ENCODE measurements around the gene PLXNB3. TPM values are rescaled to one million over a fixed set of nuclear protein-coding genes. Genes with fewer than 3 reads are reported as not detected.
A peak's percentile ranks its signal among the peaks of the same experiment; 100 is the strongest.

PLXNB3 gene
- total and polyA plus RNA-seq, 2 of the 13 experiments (the other 11 are each of a cell fraction or from before 2014, with no cell fraction given) = 3.0 to 6.9 TPM

DNA sequence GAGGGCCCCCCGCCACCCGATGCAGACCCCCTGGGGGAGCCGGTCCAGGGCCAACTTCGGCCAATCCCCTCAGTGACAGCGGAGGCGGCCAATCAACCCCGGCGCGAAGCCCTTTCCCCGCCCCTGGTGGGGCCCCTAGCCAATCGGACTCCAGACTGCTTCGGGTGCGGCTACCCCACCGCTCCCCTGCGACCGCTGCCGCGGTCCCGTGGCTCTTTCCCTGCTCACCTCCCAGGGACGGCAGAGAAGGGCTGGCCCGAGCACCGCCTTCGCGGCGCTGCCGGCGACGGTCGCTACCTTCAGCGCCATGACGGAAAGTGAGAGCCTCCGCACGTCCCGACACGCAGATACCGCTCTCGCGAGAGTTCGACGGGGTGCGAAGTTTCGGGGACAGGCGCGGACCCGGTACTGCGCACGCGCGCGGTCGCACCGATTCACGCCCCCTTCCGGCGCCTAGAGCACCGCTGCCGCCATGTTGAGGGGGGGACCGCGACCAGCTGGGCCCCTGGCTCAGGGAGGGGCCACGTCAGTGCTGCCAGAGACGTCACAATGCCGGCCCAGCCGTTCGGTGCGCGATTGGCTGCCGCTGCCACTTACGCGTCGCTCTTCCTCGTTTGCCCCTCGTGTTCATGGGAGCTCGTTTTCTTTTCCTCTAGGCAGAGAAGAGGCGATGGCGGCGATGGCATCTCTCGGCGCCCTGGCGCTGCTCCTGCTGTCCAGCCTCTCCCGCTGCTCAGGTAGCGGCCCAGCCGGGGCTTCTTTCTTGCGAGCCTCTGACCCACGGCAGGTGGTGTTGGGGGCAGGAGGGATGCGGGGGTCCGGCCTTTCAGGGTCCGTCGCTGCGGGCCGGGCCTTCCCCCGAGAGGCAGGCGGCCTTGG is 30.2 kb downstream of the PLXNB3 start, which contains the start of the genes IDH3G and SSR4 (continued):
- TF ChIP-seq, protein P1, sequence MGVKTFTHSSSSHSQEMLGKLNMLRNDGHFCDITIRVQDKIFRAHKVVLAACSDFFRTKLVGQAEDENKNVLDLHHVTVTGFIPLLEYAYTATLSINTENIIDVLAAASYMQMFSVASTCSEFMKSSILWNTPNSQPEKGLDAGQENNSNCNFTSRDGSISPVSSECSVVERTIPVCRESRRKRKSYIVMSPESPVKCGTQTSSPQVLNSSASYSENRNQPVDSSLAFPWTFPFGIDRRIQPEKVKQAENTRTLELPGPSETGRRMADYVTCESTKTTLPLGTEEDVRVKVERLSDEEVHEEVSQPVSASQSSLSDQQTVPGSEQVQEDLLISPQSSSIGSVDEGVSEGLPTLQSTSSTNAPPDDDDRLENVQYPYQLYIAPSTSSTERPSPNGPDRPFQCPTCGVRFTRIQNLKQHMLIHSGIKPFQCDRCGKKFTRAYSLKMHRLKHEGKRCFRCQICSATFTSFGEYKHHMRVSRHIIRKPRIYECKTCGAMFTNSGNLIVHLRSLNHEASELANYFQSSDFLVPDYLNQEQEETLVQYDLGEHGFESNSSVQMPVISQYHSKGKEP (CRISPR knock-in tag; IDR thresholded peaks at IDR 0.05) = no peak
- TF ChIP-seq SCMH1 (CRISPR knock-in tag; IDR thresholded peaks at IDR 0.05; ENCODE audit: borderline replicate concordance) (no peak), ZNF331 (CRISPR knock-in tag; IDR thresholded peaks at IDR 0.05) (no peak), ZNF20 (CRISPR knock-in tag; IDR thresholded peaks at IDR 0.05) (no peak), NR3C1 (CRISPR knock-in tag; IDR thresholded peaks at IDR 0.05) (no peak), ZSCAN22 (CRISPR knock-in tag; IDR thresholded peaks at IDR 0.05) (no peak), ZNF672 (CRISPR knock-in tag; IDR thresholded peaks at IDR 0.05) (no peak), ZKSCAN5 (CRISPR knock-in tag; IDR thresholded peaks at IDR 0.05) (no peak), ZNF207 (IDR thresholded peaks at IDR 0.05; ENCODE audit: borderline replicate concordance) (no peak)
- TF ChIP-seq, protein P2, sequence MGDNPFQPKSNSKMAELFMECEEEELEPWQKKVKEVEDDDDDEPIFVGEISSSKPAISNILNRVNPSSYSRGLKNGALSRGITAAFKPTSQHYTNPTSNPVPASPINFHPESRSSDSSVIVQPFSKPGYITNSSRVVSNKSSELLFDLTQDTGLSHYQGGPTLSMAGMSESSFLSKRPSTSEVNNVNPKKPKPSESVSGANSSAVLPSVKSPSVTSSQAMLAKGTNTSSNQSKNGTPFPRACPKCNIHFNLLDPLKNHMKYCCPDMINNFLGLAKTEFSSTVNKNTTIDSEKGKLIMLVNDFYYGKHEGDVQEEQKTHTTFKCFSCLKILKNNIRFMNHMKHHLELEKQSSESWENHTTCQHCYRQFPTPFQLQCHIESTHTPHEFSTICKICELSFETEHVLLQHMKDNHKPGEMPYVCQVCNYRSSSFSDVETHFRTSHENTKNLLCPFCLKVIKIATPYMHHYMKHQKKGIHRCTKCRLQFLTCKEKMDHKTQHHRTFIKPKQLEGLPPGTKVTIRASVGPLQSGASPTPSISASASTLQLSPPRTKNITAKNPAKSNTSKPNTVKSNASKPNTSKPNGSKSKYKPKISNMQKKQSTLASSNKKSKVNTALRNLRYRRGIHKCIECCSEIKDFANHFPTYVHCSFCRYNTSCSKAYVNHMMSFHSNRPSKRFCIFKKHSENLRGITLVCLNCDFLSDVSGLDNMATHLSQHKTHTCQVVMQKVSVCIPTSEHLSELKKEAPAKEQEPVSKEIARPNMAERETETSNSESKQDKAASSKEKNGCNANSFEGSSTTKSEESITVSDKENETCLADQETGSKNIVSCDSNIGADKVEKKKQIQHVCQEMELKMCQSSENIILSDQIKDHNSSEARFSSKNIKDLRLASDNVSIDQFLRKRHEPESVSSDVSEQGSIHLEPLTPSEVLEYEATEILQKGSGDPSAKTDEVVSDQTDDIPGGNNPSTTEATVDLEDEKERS (CRISPR knock-in tag; IDR thresholded peaks at IDR 0.05) = no peak
- TF ChIP-seq, protein P3, sequence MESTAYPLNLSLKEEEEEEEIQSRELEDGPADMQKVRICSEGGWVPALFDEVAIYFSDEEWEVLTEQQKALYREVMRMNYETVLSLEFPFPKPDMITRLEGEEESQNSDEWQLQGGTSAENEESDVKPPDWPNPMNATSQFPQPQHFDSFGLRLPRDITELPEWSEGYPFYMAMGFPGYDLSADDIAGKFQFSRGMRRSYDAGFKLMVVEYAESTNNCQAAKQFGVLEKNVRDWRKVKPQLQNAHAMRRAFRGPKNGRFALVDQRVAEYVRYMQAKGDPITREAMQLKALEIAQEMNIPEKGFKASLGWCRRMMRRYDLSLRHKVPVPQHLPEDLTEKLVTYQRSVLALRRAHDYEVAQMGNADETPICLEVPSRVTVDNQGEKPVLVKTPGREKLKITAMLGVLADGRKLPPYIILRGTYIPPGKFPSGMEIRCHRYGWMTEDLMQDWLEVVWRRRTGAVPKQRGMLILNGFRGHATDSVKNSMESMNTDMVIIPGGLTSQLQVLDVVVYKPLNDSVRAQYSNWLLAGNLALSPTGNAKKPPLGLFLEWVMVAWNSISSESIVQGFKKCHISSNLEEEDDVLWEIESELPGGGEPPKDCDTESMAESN (CRISPR knock-in tag; conservative IDR thresholded peaks at IDR 0.05) = 0 out of 2 replicates have a peak, but pooled peaks have one; percentile 38
- TF ChIP-seq, protein P4, sequence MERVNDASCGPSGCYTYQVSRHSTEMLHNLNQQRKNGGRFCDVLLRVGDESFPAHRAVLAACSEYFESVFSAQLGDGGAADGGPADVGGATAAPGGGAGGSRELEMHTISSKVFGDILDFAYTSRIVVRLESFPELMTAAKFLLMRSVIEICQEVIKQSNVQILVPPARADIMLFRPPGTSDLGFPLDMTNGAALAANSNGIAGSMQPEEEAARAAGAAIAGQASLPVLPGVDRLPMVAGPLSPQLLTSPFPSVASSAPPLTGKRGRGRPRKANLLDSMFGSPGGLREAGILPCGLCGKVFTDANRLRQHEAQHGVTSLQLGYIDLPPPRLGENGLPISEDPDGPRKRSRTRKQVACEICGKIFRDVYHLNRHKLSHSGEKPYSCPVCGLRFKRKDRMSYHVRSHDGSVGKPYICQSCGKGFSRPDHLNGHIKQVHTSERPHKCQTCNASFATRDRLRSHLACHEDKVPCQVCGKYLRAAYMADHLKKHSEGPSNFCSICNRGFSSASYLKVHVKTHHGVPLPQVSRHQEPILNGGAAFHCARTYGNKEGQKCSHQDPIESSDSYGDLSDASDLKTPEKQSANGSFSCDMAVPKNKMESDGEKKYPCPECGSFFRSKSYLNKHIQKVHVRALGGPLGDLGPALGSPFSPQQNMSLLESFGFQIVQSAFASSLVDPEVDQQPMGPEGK (CRISPR knock-in tag; IDR thresholded peaks at IDR 0.05) = peak; percentile 99
- TF ChIP-seq, protein P5, sequence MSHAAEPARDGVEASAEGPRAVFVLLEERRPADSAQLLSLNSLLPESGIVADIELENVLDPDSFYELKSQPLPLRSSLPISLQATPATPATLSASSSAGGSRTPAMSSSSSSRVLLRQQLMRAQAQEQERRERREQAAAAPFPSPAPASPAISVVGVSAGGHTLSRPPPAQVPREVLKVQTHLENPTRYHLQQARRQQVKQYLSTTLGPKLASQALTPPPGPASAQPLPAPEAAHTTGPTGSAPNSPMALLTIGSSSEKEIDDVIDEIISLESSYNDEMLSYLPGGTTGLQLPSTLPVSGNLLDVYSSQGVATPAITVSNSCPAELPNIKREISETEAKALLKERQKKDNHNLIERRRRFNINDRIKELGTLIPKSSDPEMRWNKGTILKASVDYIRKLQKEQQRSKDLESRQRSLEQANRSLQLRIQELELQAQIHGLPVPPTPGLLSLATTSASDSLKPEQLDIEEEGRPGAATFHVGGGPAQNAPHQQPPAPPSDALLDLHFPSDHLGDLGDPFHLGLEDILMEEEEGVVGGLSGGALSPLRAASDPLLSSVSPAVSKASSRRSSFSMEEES (CRISPR knock-in tag; IDR thresholded peaks at IDR 0.05) = peak; percentile 14; the same call in 1 of the 2 replicates
- TF ChIP-seq, protein P6, sequence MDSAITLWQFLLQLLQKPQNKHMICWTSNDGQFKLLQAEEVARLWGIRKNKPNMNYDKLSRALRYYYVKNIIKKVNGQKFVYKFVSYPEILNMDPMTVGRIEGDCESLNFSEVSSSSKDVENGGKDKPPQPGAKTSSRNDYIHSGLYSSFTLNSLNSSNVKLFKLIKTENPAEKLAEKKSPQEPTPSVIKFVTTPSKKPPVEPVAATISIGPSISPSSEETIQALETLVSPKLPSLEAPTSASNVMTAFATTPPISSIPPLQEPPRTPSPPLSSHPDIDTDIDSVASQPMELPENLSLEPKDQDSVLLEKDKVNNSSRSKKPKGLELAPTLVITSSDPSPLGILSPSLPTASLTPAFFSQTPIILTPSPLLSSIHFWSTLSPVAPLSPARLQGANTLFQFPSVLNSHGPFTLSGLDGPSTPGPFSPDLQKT (CRISPR knock-in tag; IDR thresholded peaks at IDR 0.05; ENCODE audit: borderline replicate concordance) = no peak
- TF ChIP-seq, protein P7, sequence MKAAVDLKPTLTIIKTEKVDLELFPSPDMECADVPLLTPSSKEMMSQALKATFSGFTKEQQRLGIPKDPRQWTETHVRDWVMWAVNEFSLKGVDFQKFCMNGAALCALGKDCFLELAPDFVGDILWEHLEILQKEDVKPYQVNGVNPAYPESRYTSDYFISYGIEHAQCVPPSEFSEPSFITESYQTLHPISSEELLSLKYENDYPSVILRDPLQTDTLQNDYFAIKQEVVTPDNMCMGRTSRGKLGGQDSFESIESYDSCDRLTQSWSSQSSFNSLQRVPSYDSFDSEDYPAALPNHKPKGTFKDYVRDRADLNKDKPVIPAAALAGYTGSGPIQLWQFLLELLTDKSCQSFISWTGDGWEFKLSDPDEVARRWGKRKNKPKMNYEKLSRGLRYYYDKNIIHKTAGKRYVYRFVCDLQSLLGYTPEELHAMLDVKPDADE (CRISPR knock-in tag; IDR thresholded peaks at IDR 0.05) = no peak

Data from HepG2 (cell line).